ENCODE data around the gene TPRN.

TPRN gene

GRCh38 chr9:137236238-137236935 lies 35.8 kb upstream of the TPRN start:
- peak; percentile 86 for DNase-seq

GRCh38 chr9:137235424-137236237 lies 35.1 kb upstream of the TPRN start:
- DNase-seq = no peak

GRCh38 chr9:137234758-137235423 lies 34.4 kb upstream of the TPRN start:
- no peak for DNase-seq

- DNase-seq = no peak
Measured at GRCh38 chr9:137234055-137234697, 33.6 kb upstream of the TPRN start.

GRCh38 chr9:137233143-137233980 lies 32.8 kb upstream of the TPRN start:
- no peak for DNase-seq

- DNase-seq = no peak
Measured at GRCh38 chr9:137232510-137232909, 32.0 kb upstream of the TPRN start.

GRCh38 chr9:137232101-137232500 lies 31.6 kb upstream of the TPRN start:
- DNase-seq = no peak

- DNase-seq = no peak
Measured at GRCh38 chr9:137231372-137232039, 31.0 kb upstream of the TPRN start.

GRCh38 chr9:137230705-137231371 lies 30.3 kb upstream of the TPRN start, which contains the start of gene SLC34A3:
Gene SLC34A3, plus strand, starts transcription at chr9:137230901. Its CDS starts 802 bp downstream, at chr9:137231703.
- no peak for DNase-seq

GRCh38 chr9:137229903-137230704 lies 29.6 kb upstream of the TPRN start:
- no peak for DNase-seq

GRCh38 chr9:137228968-137229896 lies 28.7 kb upstream of the TPRN start:
- DNase-seq = no peak

GRCh38 chr9:137228506-137228967 lies 28.0 kb upstream of the TPRN start:
- no peak for DNase-seq

- no peak for DNase-seq
Measured at GRCh38 chr9:137227853-137228505, 27.4 kb upstream of the TPRN start.

GRCh38 chr9:137227054-137227852 lies 26.7 kb upstream of the TPRN start, which contains the start of gene RNF224:
Gene RNF224, plus strand, starts transcription at chr9:137227502. Its CDS starts 834 bp downstream, at chr9:137228336.
- peak; percentile 80 for DNase-seq

GRCh38 chr9:137226338-137227053 lies 26.0 kb upstream of the TPRN start:
- DNase-seq = no peak

GRCh38 chr9:137225699-137226331 lies 25.3 kb upstream of the TPRN start:
- DNase-seq = no peak

Data from left hindlimb (tissue), 1 donor.